Epithelial cell of proximal tubule (primary cell): ENCODE measurements around the gene OPCML. TPM values are rescaled to one million over a fixed set of nuclear protein-coding genes. Genes with fewer than 3 reads are reported as not detected.

Experiments
- DNase-seq: peaks from one replicate; pipeline ENCODE4 v3.0.0-alpha.2; 2011; ENCODE audit warnings: low read depth
- H3K4me3 ChIP-seq: 2 replicates; pipeline ENCODE4 v1.5.1; 2011; ENCODE audit warnings: low read depth, mild to moderate bottlenecking, low read length
- CTCF ChIP-seq: conservative IDR thresholded peaks from 2 replicates; pipeline ENCODE4 v1.5.1; 2012; ENCODE audit warnings: low read depth, mild to moderate bottlenecking, low read length
- total RNA-seq: library from RNA; depleted of rRNA; stranded (reverse); fragments of >200 nt; gene quantifications from 2 replicates; pipeline ENCODE4 v1.2.3, GENCODE V29; 2015

Gene OPCML
- total RNA-seq, 1 donor from 2014 or later, result not detected

GRCh38 chr11:132646890-132647289 is 885.4 kb downstream of the OPCML start:
- no peak for DNase-seq
- no peak for TF ChIP-seq CTCF
- H3K4me3 ChIP-seq, result no peak overlapping the region

GRCh38 chr11:132644520-132645239 is 887.6 kb downstream of the OPCML start:
- no peak for DNase-seq
- TF ChIP-seq CTCF, result no peak
- no peak overlapping the region for H3K4me3 ChIP-seq

GRCh38 chr11:132643239-132643638 is 889.1 kb downstream of the OPCML start:
- TF ChIP-seq CTCF, result no peak
- no peak overlapping the region for H3K4me3 ChIP-seq
- DNase-seq, result no peak

- TF ChIP-seq CTCF, result no peak
- no peak overlapping the region for H3K4me3 ChIP-seq
These were observed 891.3 kb downstream of the OPCML start for GRCh38 chr11:132640952-132641351.

GRCh38 chr11:132639986-132640385 is 892.3 kb downstream of the OPCML start:
- no peak for TF ChIP-seq CTCF
- H3K4me3 ChIP-seq, result no peak overlapping the region
- DNase-seq, result no peak

More at GRCh38 chr11:132640952-132641351, 891.3 kb downstream of the OPCML start:
- no peak for DNase-seq

- no peak for TF ChIP-seq CTCF
- H3K4me3 ChIP-seq, result no peak overlapping the region
- no peak for DNase-seq
These were observed 892.9 kb downstream of the OPCML start for GRCh38 chr11:132639403-132639802.

GRCh38 chr11:132638423-132638822 is 893.9 kb downstream of the OPCML start:
- no peak for DNase-seq
- no peak overlapping the region for H3K4me3 ChIP-seq
- TF ChIP-seq CTCF, result no peak
